CD1c-positive myeloid dendritic cell (primary cell): ENCODE measurements around the gene KLHL26.
A peak's percentile ranks its signal among the peaks of the same experiment; 100 is the strongest.

Source experiments
- DNase-seq: peaks from one replicate; pipeline ENCODE4 v3.0.0-alpha.2; 2016; ENCODE audit errors: extremely low spot score

Gene KLHL26

DNA sequence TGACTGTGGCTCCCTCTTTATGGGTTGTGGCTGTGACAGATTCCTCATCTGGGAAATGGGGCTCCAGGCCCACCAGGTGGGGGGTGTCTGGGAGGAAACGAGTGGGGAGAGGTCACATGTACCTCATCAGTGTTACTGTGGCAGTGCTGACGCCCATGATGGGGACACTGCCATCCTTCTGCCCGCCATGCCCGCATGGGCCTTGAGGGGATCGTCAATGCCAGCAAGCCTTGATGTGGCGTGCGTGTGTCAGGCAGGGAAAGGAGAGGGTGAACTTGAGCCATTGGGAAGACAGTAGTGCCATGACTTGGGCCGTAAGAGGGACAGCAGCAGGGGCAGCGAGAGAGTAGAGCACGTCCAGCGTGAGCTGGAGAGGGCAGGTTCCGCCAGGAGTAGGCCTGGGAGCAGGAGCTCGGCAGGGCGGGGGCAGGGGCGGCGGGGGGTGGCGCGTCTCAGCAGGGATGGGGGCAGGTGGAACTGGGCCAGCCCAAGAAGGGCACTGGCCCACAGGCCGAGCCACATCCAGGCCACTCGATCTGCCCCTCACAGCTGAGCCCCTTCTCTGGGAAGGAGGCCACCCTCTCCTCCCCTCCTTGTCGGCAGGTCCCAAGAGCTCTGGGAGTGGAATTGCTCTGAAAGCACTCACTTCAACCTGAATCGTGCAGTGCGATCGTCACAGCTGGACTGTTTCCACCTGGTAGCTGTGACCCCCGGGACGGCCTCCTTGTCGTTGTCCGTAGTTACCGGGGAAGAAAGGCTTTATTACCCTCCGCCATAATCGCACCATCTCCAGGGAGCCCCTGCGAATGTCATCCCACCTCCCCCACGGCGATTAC, 9.9 kb downstream of the KLHL26 start:
- DNase-seq, result no peak

- DNase-seq, result no peak
Observed at GRCh38 chr19:18647371-18647767, 10.5 kb downstream of the KLHL26 start.

GRCh38 chr19:18647807-18648206, 11.0 kb downstream of the KLHL26 start:
- DNase-seq, result no peak

DNA sequence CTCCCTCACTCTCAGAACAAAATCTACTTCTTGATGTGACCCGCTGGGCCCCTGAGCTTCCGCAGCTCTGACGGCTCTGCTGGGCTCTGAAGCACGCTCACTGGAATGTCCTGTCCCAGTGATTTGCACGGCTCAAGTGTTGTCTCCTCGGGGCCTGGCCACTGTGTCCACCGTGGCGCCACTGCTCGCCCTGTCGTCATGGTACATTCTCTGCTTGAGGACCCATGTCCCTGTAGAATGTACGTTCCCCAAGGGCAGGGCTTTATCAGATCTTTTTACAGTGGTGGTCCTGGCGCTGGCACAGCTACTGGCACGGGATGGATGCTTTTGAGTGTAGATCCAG, 12.1 kb downstream of the KLHL26 start:
- DNase-seq, result no peak

DNA sequence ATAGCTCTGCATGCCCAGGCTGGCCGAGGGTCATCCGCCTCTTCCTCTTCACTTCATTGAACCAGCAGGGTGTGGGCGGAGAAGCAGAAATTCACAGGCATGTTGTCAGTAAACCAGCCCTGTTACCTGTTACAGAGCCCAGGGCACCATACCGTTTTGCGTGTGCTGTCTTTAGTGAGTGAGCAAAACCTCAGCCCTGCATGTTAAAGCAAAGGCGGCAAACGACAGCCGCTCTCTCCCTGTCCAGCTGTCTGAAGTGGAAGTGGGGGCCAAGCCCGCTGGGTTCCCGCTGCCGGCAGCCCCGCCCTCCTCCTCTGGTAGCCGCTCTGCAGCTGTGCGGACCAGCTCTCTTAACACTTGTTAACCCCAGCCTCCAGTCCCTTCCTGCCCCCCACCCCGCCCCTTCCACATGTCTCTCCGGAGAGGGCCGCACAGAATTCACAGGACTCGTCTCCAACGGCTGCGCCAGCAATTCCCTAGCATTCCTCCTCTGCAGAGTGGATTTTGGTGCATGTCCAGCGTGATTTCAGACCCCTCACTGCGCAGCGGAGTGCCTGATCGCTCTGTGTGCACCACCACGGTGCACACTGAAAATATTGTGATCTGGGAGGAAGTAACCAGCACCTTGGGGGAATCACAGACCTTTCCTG, 12.7 kb downstream of the KLHL26 start:
- DNase-seq, result peak; percentile 63

- DNase-seq, result no peak
Observed at GRCh38 chr19:18650021-18650390, 13.2 kb downstream of the KLHL26 start.

DNA sequence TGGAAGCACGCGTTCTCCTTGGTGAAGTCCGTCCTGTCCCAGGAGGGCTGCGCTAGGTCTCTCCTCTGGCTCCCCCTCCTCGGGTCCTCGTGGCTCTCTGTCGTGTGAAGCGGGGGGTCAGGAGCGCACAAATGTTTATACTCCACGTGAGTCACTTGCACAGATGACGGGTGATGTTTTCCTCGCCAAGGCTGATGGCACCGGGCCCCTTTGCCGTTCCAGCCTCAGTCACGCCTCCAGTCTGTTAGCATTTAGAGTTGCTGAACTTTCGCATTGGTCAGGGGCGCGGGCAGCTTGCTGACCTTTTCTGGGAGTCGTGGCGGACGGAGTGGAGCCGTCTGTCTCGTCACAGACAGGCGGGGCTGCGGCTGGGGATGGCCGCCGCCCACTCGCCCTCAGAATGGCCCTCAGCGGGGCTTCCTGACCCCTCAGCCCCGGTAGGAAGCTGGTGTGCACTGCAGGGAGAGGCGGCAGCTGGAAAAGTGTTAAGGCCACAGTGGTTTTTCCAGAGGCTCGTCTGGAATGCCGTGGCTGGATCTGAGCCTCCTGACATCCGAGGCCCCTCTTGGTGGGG, 13.7 kb downstream of the KLHL26 start:
- no peak for DNase-seq

- no peak for DNase-seq
Observed at GRCh38 chr19:18651300-18651699, 14.5 kb downstream of the KLHL26 start.

DNA sequence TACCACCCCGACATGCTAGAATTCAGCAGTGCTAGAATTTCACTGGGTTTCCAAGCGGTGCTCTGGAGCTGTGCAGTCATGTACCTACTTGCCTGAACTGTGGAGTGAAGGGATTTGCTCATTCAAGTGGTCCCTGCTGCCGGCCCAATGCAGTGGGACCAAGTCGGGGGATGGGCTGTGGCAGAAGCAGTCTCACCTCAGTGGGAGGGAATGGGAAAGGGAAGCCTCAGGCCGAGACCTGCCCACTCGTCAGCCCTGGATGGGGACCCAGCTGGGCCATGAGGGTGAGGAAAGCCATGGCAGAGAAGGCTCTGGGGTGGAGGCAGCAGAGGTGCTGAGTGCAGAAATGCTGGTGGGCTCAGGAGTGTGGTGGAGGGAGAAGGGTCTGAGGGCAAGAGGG, 14.9 kb downstream of the KLHL26 start:
- no peak for DNase-seq

GRCh38 chr19:18653853-18654252, 17.0 kb downstream of the KLHL26 start:
- DNase-seq, result no peak

DNA sequence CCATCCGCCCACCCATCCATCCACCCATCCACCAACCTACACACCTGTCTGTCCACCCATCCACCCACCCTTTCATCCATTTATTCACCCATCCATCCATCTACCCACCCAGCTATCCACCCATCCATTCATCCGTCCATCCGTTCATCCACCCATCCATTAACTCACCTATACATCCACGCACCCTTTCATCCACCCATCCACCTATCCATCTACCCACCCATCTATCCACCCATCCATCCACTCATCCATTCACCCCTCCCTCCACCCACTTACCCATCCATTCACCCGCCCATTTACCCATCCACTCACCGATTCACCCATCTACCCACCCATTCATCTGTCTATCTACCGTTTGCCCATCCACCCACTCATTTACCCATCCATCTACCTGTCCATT, 17.6 kb downstream of the KLHL26 start:
- DNase-seq, result no peak

- DNase-seq, result no peak
Observed at GRCh38 chr19:18655173-18655844, 18.5 kb downstream of the KLHL26 start.

- DNase-seq, result peak; percentile 24
Observed at GRCh38 chr19:18656337-18657086, 19.7 kb downstream of the KLHL26 start.

DNA sequence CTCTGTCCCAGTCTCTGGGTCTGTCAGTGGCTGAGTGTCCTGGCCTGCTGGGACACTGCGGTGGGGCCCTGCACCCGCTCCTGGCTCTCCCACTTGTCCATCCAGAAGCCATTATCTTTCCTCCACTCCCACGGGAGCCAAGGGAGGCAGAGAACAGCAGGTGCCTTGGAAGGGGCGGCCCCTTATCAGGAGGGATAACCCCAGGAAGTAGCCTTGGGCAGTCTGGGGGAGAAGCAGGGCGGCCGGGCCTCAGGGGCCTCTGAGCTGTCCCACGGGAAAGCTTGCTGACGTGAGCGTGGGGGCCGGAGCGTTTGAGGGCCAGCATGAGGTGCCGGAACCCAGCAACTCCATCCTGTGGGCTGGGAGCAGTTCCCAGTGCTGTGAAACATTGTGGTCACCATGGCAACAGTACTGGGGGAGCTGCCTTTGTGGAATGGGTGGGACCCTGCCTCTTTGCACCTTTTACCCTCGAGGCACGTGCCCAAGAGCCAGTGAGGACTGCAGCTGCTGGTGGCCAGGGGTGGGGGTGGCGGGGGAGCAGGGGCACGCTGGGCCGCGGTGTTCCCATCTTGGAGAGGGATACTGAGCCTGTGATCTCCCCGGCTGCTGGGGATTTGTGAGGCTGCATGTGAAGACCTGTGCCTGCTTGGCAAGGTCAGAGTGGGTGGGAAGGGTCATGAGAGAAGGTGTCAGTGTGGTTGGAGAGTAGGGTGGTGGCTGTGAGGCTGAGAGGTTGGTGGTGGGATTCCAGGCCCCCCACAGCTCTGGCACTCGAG, 20.9 kb downstream of the KLHL26 start:
- DNase-seq, result no peak

GRCh38 chr19:18658366-18658855, 21.6 kb downstream of the KLHL26 start:
- DNase-seq, result no peak

GRCh38 chr19:18659281-18660050, 22.6 kb downstream of the KLHL26 start:
- DNase-seq, result peak; percentile 81

DNA sequence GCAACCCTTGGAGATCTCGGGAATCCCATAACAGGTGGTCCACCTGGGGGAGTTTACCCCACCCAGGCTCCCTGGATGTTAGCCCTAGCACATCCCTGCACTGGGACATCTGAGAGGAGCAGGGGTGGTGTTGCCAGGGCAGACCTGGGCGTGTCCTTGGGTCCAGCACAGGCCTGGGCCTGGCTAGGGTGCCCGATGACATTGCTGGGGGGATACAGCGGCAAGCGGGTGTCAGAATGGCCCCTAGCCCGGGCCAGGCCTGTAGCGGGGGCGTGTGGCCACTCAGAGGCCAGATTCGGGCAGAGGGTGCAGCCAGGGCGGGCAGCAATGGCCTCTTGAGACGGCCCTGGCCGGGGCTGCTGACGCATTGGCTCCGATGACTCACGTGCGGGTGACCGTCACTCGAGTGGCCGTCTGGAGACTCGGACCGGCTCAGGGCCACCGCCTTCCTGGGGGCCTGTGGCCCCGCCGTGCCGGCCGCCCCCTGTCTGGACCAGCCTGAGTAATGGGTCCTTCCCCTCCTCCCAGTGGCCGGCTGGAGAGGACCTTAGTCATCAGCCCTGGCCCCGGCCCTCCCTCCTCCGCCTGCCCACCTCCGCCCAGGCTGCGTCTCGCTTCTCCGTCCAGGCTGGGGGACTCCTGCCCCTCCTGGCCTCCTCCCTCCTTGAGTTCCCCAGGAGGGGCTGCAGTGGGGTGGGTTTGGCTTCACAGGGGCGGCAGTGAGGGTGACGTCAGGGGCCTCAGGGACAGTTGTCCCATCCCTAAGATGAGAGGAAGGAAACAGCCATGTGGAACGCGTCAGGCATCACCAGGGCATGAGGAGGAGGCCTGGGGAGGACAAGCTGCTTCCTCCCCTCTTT, 23.5 kb downstream of the KLHL26 start:
- DNase-seq, result peak; percentile 92

DNA sequence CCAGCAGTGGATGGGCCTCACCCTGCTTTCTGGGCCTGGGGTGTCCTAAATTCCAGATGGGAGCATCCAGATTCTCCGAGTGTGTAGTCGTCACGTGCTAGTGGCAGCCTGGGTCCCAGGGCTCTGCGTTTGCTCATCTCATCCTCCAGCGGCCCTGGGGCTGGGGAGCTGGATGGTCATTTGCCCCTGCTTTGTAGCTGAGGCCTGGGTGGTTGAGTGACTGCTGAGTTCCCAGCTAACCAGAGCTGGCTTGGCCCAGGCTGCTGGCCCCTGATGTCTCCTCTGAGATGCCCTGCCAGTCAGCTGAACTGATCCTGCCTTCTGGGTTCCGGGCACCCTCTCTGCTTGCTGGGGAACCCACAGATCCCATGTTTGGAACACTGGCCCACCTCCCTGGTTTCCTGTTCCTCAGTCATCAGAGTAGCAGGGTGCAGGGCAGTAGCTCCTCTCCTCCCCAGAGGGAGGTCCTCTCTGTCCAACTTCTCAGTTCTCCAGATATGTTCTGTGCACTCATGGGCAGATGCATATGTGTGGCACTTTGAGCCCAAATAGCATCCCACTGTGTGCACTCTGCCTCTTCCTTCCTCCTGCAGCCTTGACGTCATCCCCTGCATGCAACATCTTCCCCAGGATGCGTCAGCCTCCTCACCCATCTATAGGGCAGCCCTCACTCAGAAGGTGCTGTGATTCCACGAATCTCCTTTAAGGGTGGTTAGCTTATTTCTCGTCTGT, 24.3 kb downstream of the KLHL26 start:
- peak; percentile 84 for DNase-seq
